Ascending aorta (tissue), 2 donors: Measurements from ENCODE around the gene DPYD. TPM values are rescaled to one million over a fixed set of nuclear protein-coding genes. Genes with fewer than 3 reads are reported as not detected.

ENCODE experiments used
- DNase-seq, 2 donors: peaks; one replicate each; pipeline ENCODE4 v3.0.0-alpha.2; 2019; ENCODE audit warnings: low spot score in 2 of 2
- H3K27ac ChIP-seq, 2 donors: fragments of 200-600 bp; sonication (generic); one replicate each; pipeline ENCODE4 v1.5.1; 2016 to 2017; ENCODE audit warnings: mild to moderate bottlenecking in 1 of 2
- H3K27me3 ChIP-seq: fragments of 200-600 bp; sonication (generic); one replicate; pipeline ENCODE4 v1.5.1; 2017
- H3K36me3 ChIP-seq, 2 donors: fragments of 200-600 bp; sonication (generic); one replicate each; pipeline ENCODE4 v1.5.1; 2016
- H3K4me1 ChIP-seq, 2 donors: fragments of 200-600 bp; sonication (generic); one replicate each; pipeline ENCODE4 v1.5.1; 2016 to 2017; ENCODE audit warnings: mild to moderate bottlenecking in 1 of 2
- H3K4me3 ChIP-seq, 2 donors: fragments of 200-600 bp; sonication (generic); one replicate each; pipeline ENCODE4 v1.5.1; 2016 to 2017; ENCODE audit warnings: mild to moderate bottlenecking in 1 of 2
- H3K9me3 ChIP-seq, 2 donors: fragments of 200-600 bp; sonication (generic); one replicate each; pipeline ENCODE4 v1.5.1; 2016
- CTCF ChIP-seq, 3 experiments: fragments of 200-600 bp in 2 of 3; fragments of 450-650 bp in 1 of 3; sonication (generic) in 2 of 3; IDR thresholded peaks; one replicate each; pipeline ENCODE4 v1.5.1; 2016 to 2019; ENCODE audit warnings: antibody characterized with exemption in 3 of 3, mild to moderate bottlenecking in 1 of 3, moderate library complexity in 1 of 3
- intact Hi-C: fragments of 100-400 bp; cut with DNase I; formaldehyde crosslinking; loops from one replicate; pipeline ENCODE4 v1.15.1; 2023
- total RNA-seq: library from RNA; depleted of rRNA; stranded (reverse); fragments of >200 nt; gene quantifications from one replicate; pipeline ENCODE4 v1.1.0, GENCODE V29; 2016

Gene DPYD
- total RNA-seq, 1 donor from 2014 or later = 22.9 TPM

DNA sequence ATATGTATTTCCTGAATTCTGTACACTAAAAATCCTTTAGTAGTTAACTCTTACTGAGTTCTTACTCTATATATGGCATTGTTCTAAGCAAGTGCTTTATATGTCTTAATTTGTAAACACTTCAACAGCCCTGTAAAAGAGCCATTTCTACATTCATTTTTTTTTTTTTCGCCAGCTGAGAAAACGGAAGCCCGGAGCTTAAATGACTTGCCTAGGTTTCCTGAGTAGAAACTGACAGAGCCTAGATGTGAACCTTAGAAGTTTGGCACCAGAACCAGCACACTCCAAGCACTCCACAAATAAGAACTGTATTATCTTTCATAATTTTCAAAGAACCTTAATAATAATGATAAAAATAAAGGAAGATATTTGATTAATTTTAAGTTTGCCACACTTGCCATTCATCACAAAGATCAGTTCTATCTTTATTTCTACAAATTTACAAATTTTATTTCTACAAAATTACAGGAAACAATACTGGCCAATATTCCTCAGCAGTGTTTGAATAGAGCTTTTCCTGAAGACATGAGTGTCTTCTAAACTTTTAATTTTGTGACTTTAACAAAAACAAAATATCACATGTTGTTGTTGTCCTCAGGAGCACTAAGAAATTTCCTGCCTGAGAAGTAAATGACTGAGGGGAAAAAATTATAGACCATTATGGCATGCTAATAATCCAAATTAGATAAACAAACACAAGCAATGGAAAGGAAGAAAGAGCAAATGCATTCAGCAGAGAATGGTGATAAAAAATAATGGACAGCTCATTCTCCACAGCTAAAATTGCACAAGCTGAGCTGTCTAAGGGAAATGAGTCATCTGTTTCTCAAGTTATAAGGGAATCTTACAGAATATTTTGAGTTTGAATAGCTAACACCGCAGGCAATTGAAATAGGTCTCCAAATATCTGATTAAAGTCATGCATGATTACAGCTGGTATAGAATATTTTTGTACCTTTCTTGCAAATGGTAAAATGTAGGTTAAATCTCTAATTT, 71.2 kb downstream of the DPYD start:
- no peak for DNase-seq
- Histone ChIP-seq H3K4me1 (no peaks in the 10 kb centered on the region), H3K27ac (no peak overlapping the region), H3K9me3 (no peaks in the 10 kb centered on the region), H3K36me3 (no peaks in the 10 kb centered on the region), H3K27me3 (no peaks in the 10 kb centered on the region), H3K4me3 (no peak overlapping the region)
- TF ChIP-seq CTCF (IDR thresholded peaks at IDR 0.05) = no peak
- intact Hi-C loops = no loop called here

- H3K4me1 ChIP-seq = no peaks in the 10 kb centered on the region
- no peaks in the 10 kb centered on the region for H3K36me3 ChIP-seq
- H3K27ac ChIP-seq = no peak overlapping the region
- H3K4me3 ChIP-seq = no peak overlapping the region
- no peaks in the 10 kb centered on the region for H3K27me3 ChIP-seq
- no peaks in the 10 kb centered on the region for H3K9me3 ChIP-seq
- DNase-seq = peak in 1 of 2 donors; percentile 60
- intact Hi-C loops = no loop called here
- TF ChIP-seq CTCF (IDR thresholded peaks at IDR 0.05) = no peak
Observed at GRCh38 chr1:97845805-97846204, 75.0 kb downstream of the DPYD start.

DNA sequence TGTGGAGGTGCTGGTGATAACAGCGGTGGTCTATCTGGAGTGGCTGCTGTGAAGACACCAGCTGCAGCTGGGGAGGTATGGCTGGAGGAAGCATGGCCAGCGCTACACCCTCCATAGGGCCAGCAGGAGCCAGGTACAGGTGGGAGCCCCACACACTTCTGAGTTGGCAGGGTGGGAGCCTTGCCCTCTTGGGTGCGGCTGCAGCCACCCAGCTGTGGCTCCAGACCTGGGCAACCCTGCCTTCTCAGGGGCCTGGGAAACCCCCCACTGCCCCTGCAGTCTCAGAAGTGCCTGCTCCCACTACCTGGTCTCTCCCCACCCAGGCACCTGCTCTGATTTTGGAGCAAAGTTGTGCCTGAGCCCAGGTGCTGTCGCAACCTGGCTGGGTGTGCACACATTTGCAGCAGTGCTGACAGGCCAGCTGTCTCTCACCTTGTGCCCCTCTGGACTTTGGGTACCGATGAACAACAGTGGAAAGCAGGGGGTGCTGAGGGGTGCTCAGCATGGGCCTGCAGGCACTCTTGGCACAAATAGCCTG, 76.2 kb downstream of the DPYD start:
- Histone ChIP-seq H3K4me1 (no peaks in the 10 kb centered on the region), H3K27me3 (no peaks in the 10 kb centered on the region), H3K36me3 (no peaks in the 10 kb centered on the region), H3K27ac (no peak overlapping the region), H3K9me3 (no peaks in the 10 kb centered on the region), H3K4me3 (no peak overlapping the region)
- no peak for DNase-seq
- TF ChIP-seq CTCF (IDR thresholded peaks at IDR 0.05) = no peak
- intact Hi-C loops = no loop called here

GRCh38 chr1:97841338-97841737, 79.5 kb downstream of the DPYD start:
- no peak for TF ChIP-seq CTCF (IDR thresholded peaks at IDR 0.05)
- Histone ChIP-seq H3K4me1 (no peaks in the 10 kb centered on the region), H3K27me3 (no peaks in the 10 kb centered on the region), H3K4me3 (no peak overlapping the region), H3K9me3 (no peaks in the 10 kb centered on the region), H3K36me3 (no peaks in the 10 kb centered on the region), H3K27ac (no peak overlapping the region)
- intact Hi-C loops = no loop called here
- no peak for DNase-seq

- Histone ChIP-seq H3K36me3 (no peaks in the 10 kb centered on the region), H3K9me3 (no peaks in the 10 kb centered on the region), H3K27me3 (no peaks in the 10 kb centered on the region), H3K4me1 (no peaks in the 10 kb centered on the region), H3K4me3 (no peak overlapping the region), H3K27ac (no peak overlapping the region)
- TF ChIP-seq CTCF (IDR thresholded peaks at IDR 0.05) = no peak
- DNase-seq = no peak
- intact Hi-C loops = no loop called here
Observed at GRCh38 chr1:97837161-97837560, 83.7 kb downstream of the DPYD start.
